Ishikawa (cell line): ENCODE results near the gene KRAS.

ENCODE experiments used
- CEBPB ChIP-seq: IDR thresholded peaks from 2 replicates; pipeline ENCODE4 v1.6.1; 2012
- TCF12 ChIP-seq: IDR thresholded peaks from 2 replicates; pipeline ENCODE4 v1.6.1; 2012; ENCODE audit warnings: low read depth
- YY1 ChIP-seq: IDR thresholded peaks from 2 replicates; pipeline ENCODE4 v1.6.1; 2012; ENCODE audit warnings: low read depth
- ZBTB7A ChIP-seq: IDR thresholded peaks from 2 replicates; pipeline ENCODE4 v1.6.1; 2012; ENCODE audit warnings: low read depth

GRCh38 chr12:25280082-25280481 lies 29.4 kb upstream of the KRAS start:
- TF ChIP-seq TCF12 (no peak), YY1 (no peak), ZBTB7A (no peak), CEBPB (no peak)
